ENCODE data around the gene GALNT16.
"Not testable (repeated sequence)": the region's sequence is repeated elsewhere in the genome, so short reads cannot be mapped to it uniquely, and the experiment has no call there.

Gene GALNT16

GRCh38 chr14:69260190-69260860, 367 bp downstream of the GALNT16 start:
- no peak for DNase-seq (ENCODE audit: low read depth in 2 of 2)

GRCh38 chr14:69260861-69261564, 1.1 kb downstream of the GALNT16 start:
- no peak for DNase-seq (ENCODE audit: low read depth in 2 of 2)

GRCh38 chr14:69261761-69262331, 1.9 kb downstream of the GALNT16 start:
- DNase-seq (ENCODE audit: low read depth in 2 of 2), result no peak

GRCh38 chr14:69262516-69262915, 2.6 kb downstream of the GALNT16 start:
- DNase-seq (ENCODE audit: low read depth in 2 of 2), result no peak

GRCh38 chr14:69263364-69263763, 3.4 kb downstream of the GALNT16 start:
- DNase-seq (ENCODE audit: low read depth in 2 of 2), result no peak

GRCh38 chr14:69263771-69264170, 3.8 kb downstream of the GALNT16 start:
- DNase-seq (ENCODE audit: low read depth in 2 of 2), result no peak

GRCh38 chr14:69266572-69267345, 6.8 kb downstream of the GALNT16 start:
- DNase-seq (ENCODE audit: low read depth in 2 of 2), result no peak

GRCh38 chr14:69267492-69267891, 7.5 kb downstream of the GALNT16 start:
- DNase-seq (ENCODE audit: low read depth in 2 of 2), result no peak

- DNase-seq (ENCODE audit: low read depth in 2 of 2), result no peak
Observed at GRCh38 chr14:69268223-69268622, 8.3 kb downstream of the GALNT16 start.

GRCh38 chr14:69268763-69269162, 8.8 kb downstream of the GALNT16 start:
- DNase-seq (ENCODE audit: low read depth in 2 of 2), result no peak

- no peak for DNase-seq (ENCODE audit: low read depth in 2 of 2)
Observed at GRCh38 chr14:69269381-69269780, 9.4 kb downstream of the GALNT16 start.

GRCh38 chr14:69270097-69270496, 10.1 kb downstream of the GALNT16 start:
- DNase-seq (ENCODE audit: low read depth in 2 of 2), result no peak

- DNase-seq (ENCODE audit: low read depth in 2 of 2), result no peak
Observed at GRCh38 chr14:69270795-69271708, 11.1 kb downstream of the GALNT16 start.

- no peak for DNase-seq (ENCODE audit: low read depth in 2 of 2)
Observed at GRCh38 chr14:69274321-69274720, 14.4 kb downstream of the GALNT16 start.

- DNase-seq (ENCODE audit: low read depth in 2 of 2), result no peak
Observed at GRCh38 chr14:69275331-69275730, 15.4 kb downstream of the GALNT16 start.

GRCh38 chr14:69277356-69277755, 17.4 kb downstream of the GALNT16 start:
- DNase-seq (ENCODE audit: low read depth in 2 of 2), result not testable (repeated sequence)

GRCh38 chr14:69280746-69281291, 20.9 kb downstream of the GALNT16 start:
- no peak for DNase-seq (ENCODE audit: low read depth in 2 of 2)

GRCh38 chr14:69281450-69282169, 21.7 kb downstream of the GALNT16 start:
- no peak for DNase-seq (ENCODE audit: low read depth in 2 of 2)

GRCh38 chr14:69282448-69282847, 22.5 kb downstream of the GALNT16 start:
- no peak for DNase-seq (ENCODE audit: low read depth in 2 of 2)

GRCh38 chr14:69284170-69284569, 24.2 kb downstream of the GALNT16 start:
- no peak for DNase-seq (ENCODE audit: low read depth in 2 of 2)

Measured in stimulated activated CD8-positive, alpha-beta memory T cell treated with anti-CD3 and anti-CD28 coated beads, Interleukin-15, amount 100 ng/mL, for 4 hours (primary cell).